ENCODE measurements around the gene GABRB2. TPM values are rescaled to one million over a fixed set of nuclear protein-coding genes. Genes with fewer than 3 reads are reported as not detected.

GABRB2 gene
- total and polyA plus RNA-seq, 2 of the 13 experiments (the other 11 are each of a cell fraction or from before 2014, with no cell fraction given) = 0.01 TPM; not detected in 1

GRCh38 chr5:161311146-161311708, 235.3 kb downstream of the GABRB2 start (continued):
- TF ChIP-seq ZNF276 (CRISPR knock-in tag; IDR thresholded peaks at IDR 0.05; ENCODE audit: low read depth) (no peak), KDM4B (CRISPR knock-in tag; IDR thresholded peaks at IDR 0.05) (no peak), ZNF616 (CRISPR knock-in tag; IDR thresholded peaks at IDR 0.05; ENCODE audit: low read depth) (no peak), RFXANK (CRISPR knock-in tag; IDR thresholded peaks at IDR 0.05) (no peak), KAT8 (CRISPR knock-in tag; IDR thresholded peaks at IDR 0.05) (no peak)

GRCh38 chr5:161306351-161306995, 240.1 kb downstream of the GABRB2 start:
- 12% methylated on average over 4 of the region's 4 CpGs for WGBS (ENCODE audit: low lambda C conversion rate)
- Histone ChIP-seq H3K9ac (ENCODE audit: insufficient read depth, low read depth, low read length) (no peak overlapping the region), H3K27me3 (ENCODE audit: control insufficient read depth in 1 of 2, insufficient read depth in 2 of 2, low read length in 2 of 2) (no peaks in the 10 kb centered on the region), H4K20me1 (ENCODE audit: insufficient read depth, low read length) (no peaks in the 10 kb centered on the region), H3K4me1 (ENCODE audit: insufficient read depth, low read length) (no peaks in the 10 kb centered on the region), H3K36me3 (replicated peaks in 1 of 2; ENCODE audit: control insufficient read depth in 1 of 2, insufficient read depth in 2 of 2, low read length in 2 of 2) (no peaks in the 10 kb centered on the region), H3K4me3 (replicated peaks in 1 of 3; ENCODE audit: insufficient read depth in 1 of 3, low read depth in 2 of 3, low read length in 3 of 3) (no peak overlapping the region), H3K79me2 (ENCODE audit: insufficient read depth, low read length) (no peaks in the 10 kb centered on the region), H3K27ac (ENCODE audit: extremely low read length, insufficient read depth, low read length) (no peak overlapping the region), H3K9me3 (ENCODE audit: low read length) (no peaks in the 10 kb centered on the region), H2AFZ (ENCODE audit: low read length) (no peak overlapping the region), H3K4me2 (ENCODE audit: low read depth, low read length) (no peak overlapping the region)
- ChIA-PET POLR2A (no interaction called here), CTCF (ENCODE audit: low intra/inter-chr PET ratio, low total read pairs) (no interaction called here)
- DNase-seq (ENCODE audit: low spot score) = no peak
- TF ChIP-seq ATF7 (IDR thresholded peaks at IDR 0.05) = peak; percentile 82
- no peak for TF ChIP-seq ATF7 (CRISPR knock-in tag; IDR thresholded peaks at IDR 0.05)
- no peak for TF ChIP-seq ZNF33B (CRISPR knock-in tag; IDR thresholded peaks at IDR 0.05)
- TF ChIP-seq MAFF (IDR thresholded peaks at IDR 0.05; ENCODE audit: low read depth, low read length) = peak; percentile 83
- no peak for TF ChIP-seq BCLAF1 (IDR thresholded peaks at IDR 0.05)
- no peak for TF ChIP-seq NFKBIZ (CRISPR knock-in tag; IDR thresholded peaks at IDR 0.05)
- TF ChIP-seq CERS6 (CRISPR knock-in tag; IDR thresholded peaks at IDR 0.05) = no peak
- no peak for TF ChIP-seq MYPOP (CRISPR knock-in tag; IDR thresholded peaks at IDR 0.05)
- TF ChIP-seq ZNF138 (CRISPR knock-in tag; IDR thresholded peaks at IDR 0.05; ENCODE audit: low read depth) = no peak
- peak; percentile 72 to 87 for TF ChIP-seq MAFK (conservative IDR thresholded peaks at IDR 0.05 in 1 of 2, IDR thresholded peaks at IDR 0.05 in 1 of 2; ENCODE audit: low read length in 2 of 2)
- no TSS peak for BruUV-seq (replicated peaks)
- in situ Hi-C loops (cut with HindIII; ENCODE audit: extremely low pct_ligation_motif_present, low pct_unique_long_range_greater_than_20kb) = no loop called here
- FAIRE-seq = no peak
- intact Hi-C loops (cut with micrococcal nuclease; ENCODE audit: unreplicated experiment) = no loop called here
- ATAC-seq = no peak
